ENCODE measurements around the gene PRKCE. TPM values are rescaled to one million over a fixed set of nuclear protein-coding genes. Genes with fewer than 3 reads are reported as not detected.

The PRKCE gene
- 27.9 and 31.9 TPM in 2 replicates for total RNA-seq
- 31.5 and 33.9 TPM in 2 replicates for polyA plus RNA-seq
- 26.0 and 29.6 TPM in 2 replicates for polyA plus RNA-seq (2011; cell fraction: cytosol; rRNA removed)
- polyA plus RNA-seq (2011; cell fraction: nucleus; rRNA removed), result 42.5 and 48.6 TPM in 2 replicates
- 32.0 and 35.1 TPM in 2 replicates for polyA plus RNA-seq (2012)
- 132 and 140 TPM in 2 replicates for polyA minus RNA-seq
- polyA minus RNA-seq (2011; cell fraction: cytosol; rRNA and poly(A)+ RNA removed), result 21.7 TPM
- polyA minus RNA-seq (2011; cell fraction: nucleus; rRNA and poly(A)+ RNA removed), result 151 and 175 TPM in 2 replicates
- percentile 74 among the genes with signal in this experiment for Bru-seq, nascent RNA
- percentile 64 among the genes with signal in this experiment for BruChase-seq, experiment 1, labeled RNA remaining after a 6-hour chase
- percentile 67 among the genes with signal in this experiment for BruChase-seq, experiment 2, labeled RNA remaining after a 2-hour chase
- long read RNA-seq, partial matches to known transcripts, result 1 of 28 reads
- long read RNA-seq, other reads (novel, unspliced or antisense), result 27 of 28 reads

DNA sequence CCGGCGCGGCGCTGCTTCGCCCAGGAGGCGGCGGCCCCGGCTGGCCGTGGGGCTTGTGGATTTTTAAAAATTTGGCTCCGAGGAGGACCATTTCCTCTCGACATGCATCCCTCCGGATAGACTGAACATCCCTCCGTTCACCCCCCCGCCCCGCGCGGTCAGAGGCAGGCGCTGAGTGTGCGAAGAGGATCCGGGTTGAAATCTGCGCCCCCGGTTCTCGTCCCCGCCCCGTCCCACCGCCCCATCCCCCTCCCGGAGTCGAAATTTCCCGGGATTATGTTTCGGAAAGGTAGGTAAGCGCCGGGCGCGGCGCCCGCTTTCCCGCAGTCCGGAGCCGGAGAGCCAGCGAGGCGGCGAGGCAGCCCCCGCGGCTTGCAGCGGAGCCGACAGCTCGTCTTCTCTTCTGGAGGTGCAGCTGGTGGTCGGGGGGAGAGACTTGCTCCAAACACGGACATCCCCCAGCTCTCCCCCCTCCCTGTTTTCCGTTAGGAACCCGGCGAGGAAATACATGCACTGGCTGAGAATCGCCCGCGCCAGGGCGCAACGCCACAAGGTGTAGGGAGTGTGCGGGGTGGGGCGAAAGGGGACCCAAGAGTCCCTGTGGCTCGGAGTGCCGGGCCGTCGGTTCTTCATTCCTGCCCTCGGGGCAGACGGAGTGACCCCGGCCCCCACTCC lies at the start of gene PRKCE:
TSS of gene PRKCE (plus strand) at position 261 of the 675 bp plus-strand sequence.
- Histone ChIP-seq H3K9me3 (replicated peaks; ENCODE audit: control insufficient read depth, insufficient read depth, low read length) (no peaks in the 10 kb centered on the region), H3K27me3 (ENCODE audit: control insufficient read depth in 2 of 2, insufficient read depth in 2 of 2, low read length in 2 of 2) (no peaks in the 10 kb centered on the region), H3K4me3 (replicated peaks in 1 of 3; ENCODE audit: insufficient read depth in 1 of 3, low read depth in 1 of 3, low read length in 3 of 3) (peak within 1 kb of the TSS; percentile 81 to 98 (median 88)), H3K9ac (replicated peaks; ENCODE audit: extremely low read depth, insufficient read depth, low read length) (peak within 1 kb of the TSS; percentile 86), H2AFZ (ENCODE audit: low read depth, low read length) (peak within 1 kb of the TSS; percentile 92), H3K4me2 (ENCODE audit: insufficient read depth, low read length) (peak within 1 kb of the TSS; percentile 91), H3K79me2 (ENCODE audit: control insufficient read depth, insufficient read depth, low read length) (peaks cover 6% of the 10 kb centered on the region), H3K27ac (ENCODE audit: insufficient read depth, low read depth, low read length) (peak within 1 kb of the TSS; percentile 76), H3K4me1 (ENCODE audit: control insufficient read depth, extremely low read depth, insufficient read depth, low read length) (peaks cover 16% of the 10 kb centered on the region), H4K20me1 (replicated peaks; ENCODE audit: control insufficient read depth, extremely low read depth, insufficient read depth, low read length) (no peaks in the 10 kb centered on the region), H3K9me1 (replicated peaks; ENCODE audit: control insufficient read depth, extremely low read depth, insufficient read depth, low read length) (no peaks in the 10 kb centered on the region), H3K36me3 (ENCODE audit: control insufficient read depth in 2 of 2, extremely low read depth in 1 of 2, insufficient read depth in 2 of 2, low read length in 2 of 2) (no peaks in the 10 kb centered on the region)
- peak; percentile 55 for FAIRE-seq
- intact Hi-C loops (cut with micrococcal nuclease) (loop anchor here (1.0 to 2.0 kb wide), 4 partner anchors 18 to 809 kb away; no protein-coding TSS in a partner anchor), dilution Hi-C loops (cut with MboI; ENCODE audit: extremely low pct_ligation_motif_present, low sequenced_read_pairs) (no loop called here)
- ChIA-PET POLR2A (interaction anchor here (1.3 kb wide), 1 partner anchor 162 kb away, joined by 3 read pairs; no protein-coding TSS in a partner anchor), CTCF (interaction anchor here (1.0 to 5.9 kb wide), 5 partner anchors 32 to 284 kb away, joined by 3 to 66 read pairs (median 3); no protein-coding TSS in a partner anchor)
- no TSS peak for BruUV-seq (replicated peaks)
- DNase-seq (ENCODE audit: low read depth, low spot score), result peak; percentile 50
- TF ChIP-seq JUN (IDR thresholded peaks at IDR 0.05; ENCODE audit: borderline replicate concordance, insufficient read depth, insufficient read length, low read depth), result no peak
- no peak for TF ChIP-seq GATA2 (IDR thresholded peaks at IDR 0.05; ENCODE audit: insufficient read depth, insufficient read length, low read depth, low read length)
- TF ChIP-seq EZH2 (IDR thresholded peaks at IDR 0.05; ENCODE audit: borderline replicate concordance, low read depth, low read length, severe bottlenecking), result no peak
- TF ChIP-seq POLR2AphosphoS5 (IDR thresholded peaks at IDR 0.05; ENCODE audit: insufficient read depth, low read depth, low read length), result no peak
- no peak for TF ChIP-seq FOS (IDR thresholded peaks at IDR 0.05; ENCODE audit: borderline replicate concordance, insufficient read depth, low read length)
- no peak for TF ChIP-seq MYC (IDR thresholded peaks at IDR 0.05; ENCODE audit: low read depth, low read length)
